GM12874 (cell line): ENCODE data around the gene BPIFB2.

Experiments
- CTCF ChIP-seq: IDR thresholded peaks from 2 replicates; pipeline ENCODE4 v1.5.1; 2011; ENCODE audit warnings: low read depth, mild to moderate bottlenecking, control low read depth, low read length, moderate library complexity; ENCODE audit not compliant: insufficient read depth

Gene BPIFB2

GRCh38 chr20:32991792-32992641 lies 15.5 kb upstream of the BPIFB2 start:
- no peak for TF ChIP-seq CTCF

GRCh38 chr20:32993496-32994050 lies 13.9 kb upstream of the BPIFB2 start:
- no peak for TF ChIP-seq CTCF

- TF ChIP-seq CTCF, result no peak
Measured at GRCh38 chr20:32995802-32996201, 11.7 kb upstream of the BPIFB2 start.

GRCh38 chr20:32997431-32997830 lies 10.1 kb upstream of the BPIFB2 start:
- TF ChIP-seq CTCF, result no peak

- TF ChIP-seq CTCF, result no peak
Measured at GRCh38 chr20:32999603-33000250, 7.8 kb upstream of the BPIFB2 start.

- TF ChIP-seq CTCF, result no peak
Measured at GRCh38 chr20:33000802-33001466, 6.6 kb upstream of the BPIFB2 start.
